Endothelial cell of umbilical vein (primary cell): ENCODE measurements around the gene AP2A2. TPM values are rescaled to one million over a fixed set of nuclear protein-coding genes. Genes with fewer than 3 reads are reported as not detected.

Experiments
- BruUV-seq: library from RNA; stranded (reverse); fragments of 400-500 nt; replicated peaks from 2 replicates; lab custom pipeline; 2021; lab: Mats Ljungman, UMichigan
- CTCF ChIA-PET: fragments of 300-600, 350-600 bp; sonication (Branson Sonifier 250); formaldehyde crosslinking; loops from one replicate; lab custom pipeline; 2021; ENCODE audit warnings: antibody characterized with exemption, inconsistent platforms; lab: Charles Lee
- POLR2A ChIA-PET: fragments of 300-600, 350-600 bp; sonication (Branson Sonifier 250); formaldehyde crosslinking; loops from one replicate; lab custom pipeline; 2021; ENCODE audit warnings: antibody characterized with exemption, inconsistent platforms; lab: Charles Lee
- DNase-seq: peaks from one replicate; pipeline ENCODE4 v3.0.0-alpha.2; 2011; ENCODE audit warnings: low read depth, low spot score
- FAIRE-seq: peaks from 2 replicates; lab custom pipeline; 2011; peaks lifted over from hg19 to GRCh38; lab: Jason Lieb, UNC
- H2AFZ ChIP-seq: 2 replicates; pipeline ENCODE4 v1.6.0; 2012; ENCODE audit warnings: low read depth, low read length, control low read depth, inconsistent platforms
- H3K27ac ChIP-seq: 2 replicates; pipeline ENCODE4 v1.5.1; 2011; ENCODE audit warnings: low read depth, mild to moderate bottlenecking, control low read depth, low read length, moderate library complexity; ENCODE audit not compliant: insufficient read depth
- H3K27me3 ChIP-seq, 2 experiments: 2 replicates each; pipeline versions ENCODE4 v1.6.0 to v1.6.1; 2011; ENCODE audit warnings: low read length in 2 of 2, mixed read lengths in 1 of 2; ENCODE audit not compliant: control insufficient read depth in 2 of 2, insufficient read depth in 2 of 2
- H3K36me3 ChIP-seq, 2 experiments: 2 replicates in 1 of 2; 3 replicates in 1 of 2; pipeline ENCODE4 v1.5.1; 2011; ENCODE audit warnings: low read length in 2 of 2, mild to moderate bottlenecking in 1 of 2, moderate library complexity in 1 of 2; ENCODE audit not compliant: control insufficient read depth in 2 of 2, insufficient read depth in 2 of 2; ENCODE audit errors: extremely low read depth in 1 of 2
- H3K4me1 ChIP-seq: 3 replicates; pipeline ENCODE4 v1.5.1; 2011; ENCODE audit warnings: mild to moderate bottlenecking, low read length; ENCODE audit not compliant: control insufficient read depth, insufficient read depth; ENCODE audit errors: extremely low read depth
- H3K4me2 ChIP-seq: 2 replicates; pipeline ENCODE4 v1.6.1; 2011; ENCODE audit warnings: low read length, control low read depth, mixed read lengths; ENCODE audit not compliant: insufficient read depth
- H3K4me3 ChIP-seq, 3 experiments: fragments of 200-600 bp in 1 of 3; sonication (generic), shearing (Covaris generic) in 1 of 3; replicated peaks in 1 of 3; 2 replicates each; pipeline ENCODE4 v1.5.1; 2011 to 2016; ENCODE audit warnings: control low read depth in 3 of 3, low read length in 3 of 3, mild to moderate bottlenecking in 2 of 3, inconsistent platforms in 1 of 3, low read depth in 1 of 3, moderate library complexity in 1 of 3; ENCODE audit not compliant: insufficient read depth in 1 of 3
- H3K79me2 ChIP-seq: 2 replicates; pipeline ENCODE4 v1.6.0; 2012; ENCODE audit warnings: low read length, inconsistent platforms; ENCODE audit not compliant: control insufficient read depth, insufficient read depth
- H3K9ac ChIP-seq: replicated peaks from 2 replicates; pipeline ENCODE3; 2011; ENCODE audit warnings: low read length, control low read depth; ENCODE audit not compliant: insufficient read depth; ENCODE audit errors: extremely low read depth
- H3K9me1 ChIP-seq: replicated peaks from 3 replicates; pipeline ENCODE4 v1.6.0; 2011; ENCODE audit warnings: mild to moderate bottlenecking, low read length; ENCODE audit not compliant: control insufficient read depth, insufficient read depth; ENCODE audit errors: extremely low read depth
- H3K9me3 ChIP-seq: replicated peaks from 2 replicates; pipeline ENCODE4 v1.5.1; 2012; ENCODE audit warnings: low read length, inconsistent platforms; ENCODE audit not compliant: control insufficient read depth, insufficient read depth
- H4K20me1 ChIP-seq: replicated peaks from 2 replicates; pipeline ENCODE3; 2011; ENCODE audit warnings: mild to moderate bottlenecking, low read length; ENCODE audit not compliant: control insufficient read depth, insufficient read depth; ENCODE audit errors: extremely low read depth
- EZH2 ChIP-seq: IDR thresholded peaks from 2 replicates; pipeline ENCODE4 v1.6.1; 2012; ENCODE audit warnings: borderline replicate concordance, low read depth, mild to moderate bottlenecking, moderate library complexity, low read length, inconsistent platforms; ENCODE audit not compliant: severe bottlenecking
- GATA2 ChIP-seq: IDR thresholded peaks from 2 replicates; pipeline ENCODE4 v1.7.0; 2011; ENCODE audit warnings: low read depth, mild to moderate bottlenecking, moderate library complexity, mixed read lengths, low read length; ENCODE audit not compliant: insufficient read length, insufficient read depth
- POLR2AphosphoS5 ChIP-seq: IDR thresholded peaks from 2 replicates; pipeline ENCODE4 v1.6.1; 2012; ENCODE audit warnings: low read depth, mild to moderate bottlenecking, control low read depth, low read length, moderate library complexity; ENCODE audit not compliant: insufficient read depth
- dilution Hi-C: fragments of 300-500 bp; cut with MboI; formaldehyde crosslinking; loops from one replicate; pipeline ENCODE4 v1.15.0; 2019; ENCODE audit warnings: low sequenced_read_pairs; ENCODE audit not compliant: extremely low pct_ligation_motif_present
- intact Hi-C: fragments of 100-400 bp; cut with micrococcal nuclease; formaldehyde crosslinking; loops from one replicate; pipeline ENCODE4 v1.10.0; 2022
- polyA plus RNA-seq, 4 experiments: library from polyadenylated mRNA; depleted of rRNA in 3 of 4; stranded (reverse) in 3 of 4; unstranded in 1 of 4; fragments of >200 nt; gene quantifications; 2 replicates each; pipeline versions ENCODE4 v1.2.1 to v1.2.3, GENCODE V29; 2011 to 2012; ENCODE audit warnings: missing spikeins in 1 of 4
- total RNA-seq: library from RNA; stranded (reverse); gene quantifications from 2 replicates; pipeline ENCODE4 v1.2.3, GENCODE V29; 2021
- TF ChIP-seq, protein P1 (sequence below), 2 donors: IDR thresholded peaks; 1 replicate in 1 of 2; 2 replicates in 1 of 2; pipeline ENCODE4 v1.5.1; 2011; ENCODE audit warnings: low read length in 2 of 2, mild to moderate bottlenecking in 2 of 2, moderate library complexity in 2 of 2, control low read depth in 1 of 2, inconsistent platforms in 1 of 2, low read depth in 1 of 2; ENCODE audit not compliant: insufficient read depth in 1 of 2; ENCODE audit errors: extremely low read depth in 1 of 2
- TF ChIP-seq, protein P2 (sequence below): IDR thresholded peaks from 2 replicates; pipeline ENCODE4 v1.6.1; 2011; ENCODE audit not compliant: insufficient read depth, insufficient read length

The AP2A2 gene
- total and polyA plus RNA-seq, 2 donors (not counting 3 experiments of a cell fraction or from before 2014, with no cell fraction given) = 89.5 to 92.6 TPM

DNA sequence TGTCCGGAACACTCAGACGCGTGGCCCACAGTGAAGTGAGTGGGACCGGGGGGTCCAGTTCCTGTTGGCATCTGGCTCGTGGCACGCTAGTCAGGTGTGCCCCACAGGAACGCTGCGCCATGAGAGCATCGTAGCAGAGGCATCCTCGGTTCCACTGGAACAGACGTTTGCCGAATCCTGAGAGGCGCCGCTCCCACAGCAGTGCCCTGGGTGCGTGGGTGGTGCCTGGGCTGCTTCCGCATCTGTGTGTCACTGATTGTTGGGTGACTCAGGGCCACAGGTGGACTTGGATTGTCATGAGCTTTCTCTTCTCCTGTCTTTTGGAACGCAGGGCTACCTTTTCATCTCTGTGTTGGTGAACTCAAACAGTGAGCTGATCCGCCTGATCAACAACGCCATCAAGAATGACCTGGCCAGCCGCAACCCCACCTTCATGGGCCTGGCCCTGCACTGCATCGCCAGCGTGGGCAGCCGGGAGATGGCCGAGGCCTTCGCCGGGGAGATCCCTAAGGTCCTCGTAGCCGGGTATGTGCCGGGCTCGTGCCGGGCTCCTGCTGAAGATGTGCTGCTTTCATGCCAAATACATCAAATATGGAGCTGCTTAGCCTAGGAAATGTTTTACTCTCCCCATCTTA is 46.2 kb downstream of the AP2A2 start:
- H4K20me1 ChIP-seq = no peaks in the 10 kb centered on the region
- peaks cover 0 to 34% of the 10 kb centered on the region in 2 experiments for H3K36me3 ChIP-seq
- TF ChIP-seq GATA2 (no peak), POLR2AphosphoS5 (no peak), EZH2 (no peak)
- TF ChIP-seq, protein P1, sequence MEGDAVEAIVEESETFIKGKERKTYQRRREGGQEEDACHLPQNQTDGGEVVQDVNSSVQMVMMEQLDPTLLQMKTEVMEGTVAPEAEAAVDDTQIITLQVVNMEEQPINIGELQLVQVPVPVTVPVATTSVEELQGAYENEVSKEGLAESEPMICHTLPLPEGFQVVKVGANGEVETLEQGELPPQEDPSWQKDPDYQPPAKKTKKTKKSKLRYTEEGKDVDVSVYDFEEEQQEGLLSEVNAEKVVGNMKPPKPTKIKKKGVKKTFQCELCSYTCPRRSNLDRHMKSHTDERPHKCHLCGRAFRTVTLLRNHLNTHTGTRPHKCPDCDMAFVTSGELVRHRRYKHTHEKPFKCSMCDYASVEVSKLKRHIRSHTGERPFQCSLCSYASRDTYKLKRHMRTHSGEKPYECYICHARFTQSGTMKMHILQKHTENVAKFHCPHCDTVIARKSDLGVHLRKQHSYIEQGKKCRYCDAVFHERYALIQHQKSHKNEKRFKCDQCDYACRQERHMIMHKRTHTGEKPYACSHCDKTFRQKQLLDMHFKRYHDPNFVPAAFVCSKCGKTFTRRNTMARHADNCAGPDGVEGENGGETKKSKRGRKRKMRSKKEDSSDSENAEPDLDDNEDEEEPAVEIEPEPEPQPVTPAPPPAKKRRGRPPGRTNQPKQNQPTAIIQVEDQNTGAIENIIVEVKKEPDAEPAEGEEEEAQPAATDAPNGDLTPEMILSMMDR (IDR thresholded peaks at IDR 0.05; ENCODE audit: extremely low read depth in 1 of 2, insufficient read depth in 1 of 2, low read depth in 1 of 2, low read length in 2 of 2) = no peak
- TF ChIP-seq, protein P2, sequence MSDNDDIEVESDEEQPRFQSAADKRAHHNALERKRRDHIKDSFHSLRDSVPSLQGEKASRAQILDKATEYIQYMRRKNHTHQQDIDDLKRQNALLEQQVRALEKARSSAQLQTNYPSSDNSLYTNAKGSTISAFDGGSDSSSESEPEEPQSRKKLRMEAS = no peak
- dilution Hi-C loops (no loop called here), intact Hi-C loops (no loop called here)
- H3K27me3 ChIP-seq = no peaks in the 10 kb centered on the region
- DNase-seq (no peak), FAIRE-seq (no peak)
- no peak overlapping the region for H3K4me3 ChIP-seq
- POLR2A ChIA-PET = no interaction called here
- no peaks in the 10 kb centered on the region for H3K4me1 ChIP-seq
- H3K9me1 ChIP-seq = no peaks in the 10 kb centered on the region
- H3K4me2 ChIP-seq = no peak overlapping the region
- CTCF ChIA-PET = no interaction called here
- H3K9ac ChIP-seq = no peak overlapping the region
- no TSS peak for BruUV-seq
- H3K27ac ChIP-seq = no peak overlapping the region
- H3K79me2 ChIP-seq = peaks cover 4% of the 10 kb centered on the region
- no peak overlapping the region for H2AFZ ChIP-seq
- H3K9me3 ChIP-seq = no peaks in the 10 kb centered on the region
